GM19397 (cell line): ENCODE measurements around the gene FCN2.

ENCODE experiments used
- ATAC-seq: cut with Tn5 transposase; IDR thresholded peaks from one replicate; pipeline ENCODE4 v1.9.1; 2021; ENCODE audit warnings: mild to moderate bottlenecking, moderate library complexity; ENCODE audit not compliant: unreplicated experiment

The FCN2 gene

DNA sequence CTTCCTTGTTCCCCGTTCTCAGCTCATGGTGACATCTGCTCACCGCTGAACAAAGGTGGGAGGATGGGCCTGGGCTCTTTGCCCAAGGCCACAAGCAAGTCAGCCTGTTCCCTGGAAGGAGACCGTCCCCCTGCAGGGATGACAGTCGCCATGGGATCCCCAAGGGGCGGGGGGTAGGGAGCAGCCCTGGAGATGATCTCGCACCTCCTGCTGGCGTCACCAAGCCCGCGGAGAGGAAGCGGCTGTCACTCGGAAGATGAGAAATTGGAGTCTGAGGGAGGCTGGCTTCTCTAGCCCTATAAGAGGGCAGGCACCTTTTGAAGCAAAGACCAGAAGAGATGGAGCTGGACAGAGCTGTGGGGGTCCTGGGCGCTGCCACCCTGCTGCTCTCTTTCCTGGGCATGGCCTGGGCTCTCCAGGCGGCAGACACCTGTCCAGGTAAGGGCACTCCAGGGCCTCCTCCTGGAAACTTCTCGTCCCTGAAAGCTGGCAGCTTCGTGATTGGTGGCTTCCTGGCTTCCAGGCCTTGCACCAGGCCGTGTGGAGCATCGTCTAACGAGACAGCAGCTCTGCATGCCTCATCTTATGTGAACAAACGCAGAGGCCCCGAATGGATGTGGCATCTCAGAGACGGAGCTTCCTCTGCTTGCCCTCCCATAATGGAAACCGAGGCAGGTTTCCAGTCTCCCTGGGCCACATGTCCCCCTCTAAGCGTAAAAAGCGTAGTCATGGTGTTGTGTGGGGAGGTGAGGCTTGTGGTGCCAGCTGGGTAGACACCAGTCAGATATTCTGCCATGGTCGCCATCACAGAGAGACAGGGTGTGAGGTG, at the start of gene FCN2:
FCN2 (plus strand) TSS at position 327 of the 829 bp plus-strand sequence; CDS start at position 339, 12 bp downstream.
- ATAC-seq = no peak

DNA sequence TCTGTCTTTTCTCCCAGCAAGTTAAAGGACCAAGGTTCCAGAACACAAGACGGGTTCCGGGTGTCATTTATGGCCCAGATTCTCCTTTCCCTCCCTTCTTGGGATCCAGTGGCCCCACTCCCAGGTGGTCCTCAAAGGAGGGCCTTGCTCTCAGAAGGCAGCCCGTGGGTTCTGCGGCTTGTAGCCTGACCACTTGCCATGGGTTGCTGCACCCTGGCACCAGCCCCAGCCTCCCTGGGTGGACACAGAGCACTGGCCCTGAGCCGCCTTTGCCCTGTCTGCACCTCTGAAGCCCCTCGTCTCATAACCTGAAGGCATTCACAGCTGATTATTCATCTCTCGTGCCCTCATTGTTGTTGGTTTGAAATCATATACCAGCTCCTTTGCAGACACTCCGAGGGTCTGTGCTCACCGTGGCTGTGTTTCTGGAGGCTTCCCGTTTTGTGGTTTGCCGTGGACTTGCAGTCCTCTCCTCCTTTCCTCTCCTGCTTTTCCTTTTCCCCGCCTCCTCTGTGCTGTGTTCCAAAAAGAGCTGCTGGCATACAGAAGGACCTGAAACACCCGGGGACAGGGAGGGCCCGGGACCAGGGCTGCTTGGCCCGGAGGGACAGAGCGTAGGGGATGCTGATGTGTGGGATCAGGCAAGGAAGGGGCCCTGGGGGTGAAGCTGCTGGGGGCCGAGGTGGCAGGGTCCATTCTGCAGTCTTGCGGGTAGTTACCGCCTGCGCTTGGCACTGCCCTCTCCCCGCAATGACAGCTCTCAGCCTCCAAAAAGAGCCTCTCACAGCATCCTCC, 49.5 kb upstream of the FCN2 start:
- ATAC-seq = no peak

DNA sequence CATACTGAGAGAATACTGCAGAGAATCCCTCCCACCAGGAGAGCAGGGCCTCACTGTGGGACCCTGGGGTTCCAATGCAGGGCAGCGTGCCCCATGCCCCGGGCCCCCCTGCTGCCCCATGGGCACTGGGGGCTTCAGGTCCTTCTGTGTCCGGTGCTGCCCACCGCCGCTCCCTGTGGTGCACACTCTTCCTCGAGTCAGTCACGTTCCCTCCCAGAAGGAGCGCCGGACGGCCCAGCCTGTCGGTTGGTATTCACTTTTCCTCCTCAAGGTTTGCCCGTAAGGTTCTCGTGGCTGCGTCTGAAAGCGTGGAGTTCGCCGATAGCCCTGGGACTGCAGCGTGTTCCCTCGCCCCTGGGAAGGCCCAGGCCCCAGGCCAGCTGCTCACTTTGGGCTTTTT, 48.1 kb upstream of the FCN2 start:
- ATAC-seq = no peak

DNA sequence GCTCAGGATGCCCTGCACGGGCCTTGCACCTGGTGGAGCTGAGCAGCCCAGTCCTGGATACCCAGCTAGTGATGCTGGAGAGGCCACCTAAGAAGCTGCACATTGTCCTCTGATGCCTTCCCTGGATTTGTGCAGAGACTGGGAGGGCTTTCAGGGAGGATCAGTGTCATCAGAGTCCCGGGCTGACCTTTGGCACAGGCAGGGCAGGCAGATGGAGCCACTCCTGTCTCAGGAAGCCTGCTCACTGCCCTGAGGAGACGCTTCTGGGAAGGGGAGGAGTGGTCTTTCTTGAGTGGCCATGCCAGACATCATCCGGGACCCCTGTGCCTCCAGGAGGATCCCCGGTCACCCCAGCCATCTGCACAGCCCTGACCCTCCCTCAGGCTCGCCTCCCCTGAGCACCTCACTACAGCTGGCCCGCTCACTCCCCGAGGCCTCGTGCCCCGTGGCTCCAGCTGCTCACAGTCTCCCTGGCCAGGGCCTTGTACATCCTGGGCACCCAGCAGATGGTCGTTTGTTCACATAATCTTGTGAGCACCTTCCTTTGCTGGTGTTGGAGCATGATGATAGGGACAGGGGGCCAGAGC, 47.2 kb upstream of the FCN2 start:
- no peak for ATAC-seq

DNA sequence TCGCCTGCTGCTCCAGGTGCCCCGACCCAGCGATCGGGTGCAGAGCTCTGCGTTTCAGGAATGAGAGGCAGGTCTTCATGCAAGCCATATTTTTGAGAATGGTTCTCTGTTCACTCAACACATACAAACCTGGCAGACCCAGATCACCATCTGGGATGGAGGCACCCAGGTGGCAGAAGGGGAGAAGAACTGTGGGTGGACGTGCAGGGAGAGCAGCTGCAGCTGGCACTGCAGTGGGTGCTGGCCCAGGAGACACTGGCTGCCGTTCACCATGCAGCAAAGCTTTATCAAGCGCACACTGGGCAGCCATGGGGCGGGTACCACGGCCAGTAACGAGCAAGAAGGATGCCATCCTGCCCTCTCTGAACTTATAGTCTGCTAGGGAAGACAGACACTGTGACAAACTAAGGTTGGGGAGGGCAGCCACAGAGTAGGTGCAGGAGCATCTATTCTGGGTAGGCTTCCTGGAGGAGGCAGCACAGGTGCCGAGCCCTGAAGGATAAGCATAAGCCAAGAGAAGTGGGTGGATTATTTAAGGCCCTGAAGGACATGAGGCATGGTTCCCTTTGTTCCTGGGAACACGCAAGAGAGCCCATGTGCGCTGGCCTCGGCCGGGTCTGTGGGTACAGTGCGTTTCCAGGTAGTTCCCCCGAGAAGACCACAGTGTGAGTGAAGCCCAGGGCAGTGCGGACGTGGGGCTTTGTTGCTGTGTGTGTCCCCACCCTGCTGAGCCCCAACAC, 46.2 kb upstream of the FCN2 start:
- no peak for ATAC-seq

DNA sequence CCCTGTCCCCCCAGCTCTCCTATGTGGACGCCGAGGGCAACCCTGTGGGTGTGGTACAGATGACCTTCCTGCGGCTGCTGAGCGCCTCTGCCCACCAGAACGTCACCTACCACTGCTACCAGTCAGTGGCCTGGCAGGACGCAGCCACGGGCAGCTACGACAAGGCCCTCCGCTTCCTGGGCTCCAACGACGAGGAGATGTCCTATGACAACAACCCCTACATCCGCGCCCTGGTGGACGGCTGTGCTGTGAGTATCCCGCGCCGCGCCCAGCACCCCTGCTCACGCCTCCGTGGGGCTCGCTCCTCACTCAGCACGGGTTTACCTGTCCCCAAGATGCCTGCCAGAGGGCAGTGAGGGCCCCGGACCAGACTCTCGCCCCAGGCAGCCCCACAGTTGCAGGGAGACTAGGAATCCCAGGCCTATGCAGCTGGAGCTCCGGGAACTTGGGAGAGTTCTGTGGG, 45.6 kb upstream of the FCN2 start:
- ATAC-seq = no peak

DNA sequence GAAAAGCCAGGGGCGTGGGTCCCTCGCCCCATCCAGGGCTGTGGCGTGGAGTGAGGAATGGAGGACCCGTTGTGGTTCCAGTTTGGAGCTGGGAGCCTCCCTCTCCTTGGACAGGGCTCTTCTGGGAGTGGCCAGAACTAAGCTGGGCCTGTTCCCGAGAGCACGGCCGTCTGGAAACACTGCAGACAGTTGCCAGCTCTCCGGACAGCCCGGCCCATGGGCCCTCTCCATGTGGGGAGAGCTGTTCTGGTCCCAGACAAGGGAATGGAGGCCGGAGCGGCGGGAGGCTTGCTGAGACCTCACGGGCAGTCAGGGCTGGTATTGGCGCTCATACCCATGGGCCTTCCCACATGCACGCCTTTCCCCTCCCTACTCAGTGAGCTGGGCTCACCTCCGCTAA, 45.2 kb upstream of the FCN2 start:
- no peak for ATAC-seq

DNA sequence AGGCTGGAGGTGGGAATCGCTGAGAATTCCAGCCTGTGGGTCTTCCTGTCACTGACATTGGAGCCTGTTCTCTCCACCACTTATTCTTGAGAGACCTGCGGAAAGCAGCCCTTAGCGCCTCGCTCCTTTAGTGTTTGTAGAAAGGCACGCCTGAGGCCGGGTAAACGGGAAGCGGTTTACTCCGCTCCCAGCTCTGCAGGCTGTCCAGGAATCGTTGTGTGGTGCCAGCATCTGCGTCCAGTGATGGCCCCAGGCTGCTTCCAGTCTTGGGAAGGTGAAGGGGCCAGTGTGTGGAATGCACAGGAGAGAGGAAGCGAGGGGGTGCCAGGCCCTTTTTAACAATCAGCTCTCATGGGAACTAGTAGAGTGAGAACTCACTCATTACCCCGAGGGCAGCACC, 44.6 kb upstream of the FCN2 start:
- ATAC-seq = no peak

DNA sequence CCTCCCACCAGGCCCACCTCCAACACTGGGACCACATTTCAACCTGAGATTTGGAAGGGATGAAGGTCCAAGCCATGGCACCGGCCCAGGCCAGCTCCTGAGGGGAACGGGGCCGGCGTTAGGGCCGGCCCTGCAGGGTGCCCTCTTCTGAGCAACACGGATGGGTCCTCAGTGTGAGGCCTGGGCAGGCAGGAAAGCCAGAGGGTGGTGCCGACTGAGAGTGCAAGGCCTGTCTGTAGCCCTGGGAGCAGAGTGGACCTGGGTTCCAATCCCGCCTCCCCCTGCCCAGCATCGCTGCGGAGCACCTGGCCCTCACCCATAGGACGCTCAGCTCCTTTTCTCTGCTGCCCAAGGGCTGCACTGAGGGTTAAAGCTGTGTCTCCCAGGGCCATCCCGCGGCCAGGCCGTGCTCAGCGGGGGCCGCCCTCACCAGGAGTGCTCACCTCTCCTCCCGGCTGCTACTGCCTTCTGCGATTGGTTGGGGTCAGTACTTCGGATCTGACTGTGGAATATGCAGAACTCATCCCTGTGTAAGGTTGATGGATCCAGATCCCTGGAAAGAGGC, 44.1 kb upstream of the FCN2 start:
- no peak for ATAC-seq

DNA sequence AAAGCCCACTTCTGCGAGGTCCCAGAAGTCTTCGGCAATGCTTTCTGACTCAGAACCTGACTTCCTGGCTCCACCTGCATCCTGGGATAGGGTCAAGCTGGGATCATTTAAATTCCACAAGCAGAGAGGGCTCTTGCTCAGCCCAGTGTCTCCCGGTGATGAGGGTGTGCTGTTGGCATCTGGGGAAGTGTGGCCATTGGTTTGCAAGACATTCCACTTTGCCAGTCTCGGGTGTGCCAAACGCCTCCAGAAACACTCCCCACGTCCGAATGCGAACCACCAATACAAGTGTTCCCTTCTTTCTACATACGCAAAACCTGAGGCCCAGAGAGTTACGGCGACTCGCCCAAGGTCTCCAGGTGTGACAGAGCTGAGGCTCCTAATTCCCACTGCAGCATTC, 43.1 kb upstream of the FCN2 start:
- no peak for ATAC-seq

DNA sequence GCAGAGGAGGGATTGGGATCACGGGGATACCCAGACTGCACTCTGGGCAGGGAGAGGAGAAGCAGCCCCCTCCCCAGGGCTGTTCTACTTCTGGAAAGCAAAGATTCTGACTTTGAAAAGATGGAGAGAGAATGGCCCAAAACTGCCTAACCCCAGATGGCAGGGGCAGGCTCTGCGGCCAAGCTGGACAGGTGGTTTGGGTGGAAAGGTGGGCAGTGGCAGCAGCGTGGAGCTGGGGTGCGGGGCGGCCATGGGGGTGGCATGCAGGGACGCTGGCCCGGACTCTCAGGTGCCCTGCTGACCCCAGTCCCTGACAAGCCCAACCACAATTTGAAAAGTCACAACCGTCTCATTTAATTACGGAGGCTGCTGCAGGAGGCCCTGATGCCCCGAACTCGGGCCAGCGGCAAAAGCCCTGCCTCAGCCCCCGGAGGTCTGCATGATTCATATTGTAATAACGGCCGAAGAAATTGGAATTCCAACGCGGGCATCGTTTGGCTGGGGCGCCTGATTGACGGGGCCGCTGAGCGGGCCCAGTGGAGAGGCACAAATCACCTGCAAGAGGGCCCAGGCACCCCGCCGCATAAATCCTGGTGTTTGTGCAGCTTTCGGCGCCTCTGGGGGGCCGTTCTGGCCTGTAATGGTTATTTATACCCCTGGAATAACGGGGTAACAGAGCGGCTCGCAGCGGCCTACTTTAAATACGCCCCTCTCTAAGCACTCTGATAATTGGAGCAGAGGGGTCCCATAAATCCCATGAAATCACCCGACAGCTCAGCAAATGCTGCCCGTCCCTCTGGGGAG, 41.8 kb upstream of the FCN2 start:
- ATAC-seq = no peak

DNA sequence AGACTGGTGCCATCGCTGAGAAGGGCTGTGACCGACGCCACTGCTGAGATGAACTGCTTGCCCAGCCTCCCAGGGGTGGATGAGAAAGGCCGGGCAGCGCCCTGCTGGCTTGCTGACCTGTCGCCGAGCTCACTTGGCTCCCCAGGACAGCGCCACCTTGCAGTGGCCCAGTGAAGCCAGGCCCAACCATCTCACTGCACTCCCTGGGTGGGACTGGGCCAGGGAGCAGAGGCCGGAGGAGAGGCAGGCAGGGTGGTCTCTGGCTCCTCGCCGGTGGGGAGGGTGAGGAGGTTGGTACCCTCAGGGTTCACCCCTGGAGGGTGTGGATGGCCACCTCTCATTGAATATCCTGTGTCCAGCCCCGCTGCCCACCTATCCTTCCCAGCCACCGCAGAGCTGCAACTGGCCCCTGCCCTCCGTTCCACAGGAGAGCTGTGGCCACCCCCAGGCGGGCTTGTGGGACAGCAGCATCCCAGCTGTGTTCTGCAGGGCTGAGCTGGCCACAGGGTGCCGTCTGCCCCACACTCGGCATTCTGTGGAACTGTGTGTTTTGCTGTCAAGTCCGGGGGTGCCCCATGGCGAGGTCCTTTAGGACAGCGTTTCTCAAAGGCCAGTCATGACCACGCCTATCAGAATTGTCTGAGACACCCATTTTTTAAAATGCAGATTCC, 41.0 kb upstream of the FCN2 start:
- ATAC-seq = no peak

DNA sequence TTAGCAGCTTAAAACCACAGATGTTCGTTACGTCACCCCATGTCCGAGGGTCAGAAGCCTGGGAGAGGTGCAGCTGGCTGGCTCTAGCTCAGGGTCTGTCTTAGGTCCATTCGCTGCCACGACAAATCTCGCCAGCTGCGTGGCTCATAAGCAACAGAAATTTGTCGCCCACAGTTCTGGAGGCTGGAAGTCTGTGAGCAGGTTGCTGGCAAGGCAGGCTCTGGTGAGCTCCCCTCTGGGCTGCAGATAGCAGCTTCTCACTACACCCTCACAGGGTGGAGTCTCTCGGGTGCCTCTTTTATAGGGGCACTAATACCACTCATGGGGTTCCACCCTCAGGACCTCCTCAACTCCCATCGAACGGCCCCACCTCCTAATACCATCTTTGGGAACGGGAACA, 40.1 kb upstream of the FCN2 start:
- no peak for ATAC-seq

DNA sequence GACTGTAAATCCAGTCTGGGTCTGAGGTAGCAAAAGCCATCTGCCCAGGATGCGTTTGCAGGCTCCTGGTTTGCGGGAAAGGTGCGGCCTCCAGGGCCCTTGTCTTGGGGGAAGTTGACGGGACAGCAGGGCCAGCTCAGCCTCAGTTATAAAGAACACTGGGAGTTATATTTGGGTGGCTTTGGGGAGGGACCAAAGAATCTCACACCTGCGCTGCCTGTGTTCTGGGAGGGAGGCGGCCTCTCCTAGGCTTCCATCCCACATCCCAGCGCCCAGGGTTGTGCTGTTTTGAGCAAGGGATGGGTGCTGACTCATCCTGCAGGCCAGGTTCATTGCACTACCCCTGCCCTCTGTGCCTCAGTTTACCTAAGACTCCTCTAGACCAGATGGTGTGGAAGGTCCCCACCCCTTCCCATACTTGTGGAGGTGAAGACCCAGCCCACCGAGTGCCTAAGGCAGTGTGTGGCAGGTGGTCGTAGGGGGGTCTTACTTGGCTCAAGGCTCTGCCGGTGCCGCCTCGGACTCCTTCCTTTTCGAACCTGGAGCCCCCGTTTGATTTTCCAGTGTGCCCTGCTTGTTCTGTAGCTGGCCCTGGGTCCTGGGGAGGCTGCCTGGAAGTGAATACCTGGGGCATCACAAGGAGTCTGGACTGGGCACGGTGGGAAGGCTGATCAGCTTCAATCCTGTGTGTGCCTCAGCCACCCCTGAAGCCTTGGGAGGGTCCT, 39.3 kb upstream of the FCN2 start:
- ATAC-seq = no peak

DNA sequence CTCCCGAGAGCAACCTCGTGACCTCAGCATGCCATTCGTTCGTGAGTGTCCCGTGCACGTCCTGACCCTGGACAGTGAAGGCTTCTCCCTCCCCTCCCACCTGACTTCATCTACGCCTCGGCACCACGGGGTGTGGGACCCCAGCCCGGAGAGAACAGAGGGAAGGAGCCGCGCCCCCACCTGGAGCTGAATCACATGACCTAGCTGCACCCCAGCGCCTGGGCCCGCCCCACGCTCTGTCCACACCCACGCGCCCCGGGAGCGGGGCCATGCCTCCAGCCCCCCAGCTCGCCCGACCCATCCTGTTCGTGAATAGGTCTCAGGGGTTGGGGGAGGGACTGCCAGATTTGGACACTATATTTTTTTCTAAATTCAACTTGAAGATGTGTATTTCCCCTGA, 38.3 kb upstream of the FCN2 start:
- ATAC-seq = no peak

DNA sequence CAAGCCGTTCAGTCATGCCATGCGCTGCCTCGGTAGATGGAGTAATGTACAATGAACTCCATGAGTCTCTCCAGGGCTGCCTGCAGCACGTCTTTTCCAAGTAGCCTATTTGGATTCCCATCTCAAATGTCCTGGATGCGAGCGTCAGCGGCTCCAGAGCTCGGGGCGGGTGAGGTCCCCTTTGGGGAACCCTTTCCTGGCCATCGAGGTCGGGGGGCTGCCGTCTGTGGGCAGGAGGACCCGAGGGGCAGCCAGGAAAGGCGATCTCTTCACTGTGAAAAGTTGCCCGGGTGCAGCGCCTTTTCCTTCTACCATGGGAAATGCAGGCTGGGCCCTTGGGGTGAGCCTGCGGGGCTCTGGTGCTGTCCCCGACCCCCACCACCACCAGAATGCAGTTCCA, 36.9 kb upstream of the FCN2 start:
- ATAC-seq = no peak

DNA sequence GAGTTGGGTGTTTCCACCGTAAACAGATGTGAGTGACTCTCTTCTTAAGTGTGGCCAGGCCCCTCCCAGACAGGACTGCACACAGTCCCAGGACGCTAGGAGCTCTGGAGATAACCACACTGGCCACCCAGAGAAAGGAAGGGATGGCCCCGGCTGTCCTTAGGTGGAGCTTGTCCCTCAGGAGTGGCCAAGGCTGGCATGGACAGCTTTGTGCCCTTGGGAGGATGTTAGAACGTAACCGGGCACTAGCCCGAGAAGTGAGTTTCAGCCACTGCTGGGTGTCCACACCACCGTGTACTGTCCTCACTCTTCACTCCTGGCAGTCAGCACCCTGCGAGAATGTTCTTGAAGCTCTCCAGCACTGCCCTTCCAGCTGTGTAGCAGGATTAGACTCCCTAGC, 35.8 kb upstream of the FCN2 start:
- ATAC-seq = no peak

DNA sequence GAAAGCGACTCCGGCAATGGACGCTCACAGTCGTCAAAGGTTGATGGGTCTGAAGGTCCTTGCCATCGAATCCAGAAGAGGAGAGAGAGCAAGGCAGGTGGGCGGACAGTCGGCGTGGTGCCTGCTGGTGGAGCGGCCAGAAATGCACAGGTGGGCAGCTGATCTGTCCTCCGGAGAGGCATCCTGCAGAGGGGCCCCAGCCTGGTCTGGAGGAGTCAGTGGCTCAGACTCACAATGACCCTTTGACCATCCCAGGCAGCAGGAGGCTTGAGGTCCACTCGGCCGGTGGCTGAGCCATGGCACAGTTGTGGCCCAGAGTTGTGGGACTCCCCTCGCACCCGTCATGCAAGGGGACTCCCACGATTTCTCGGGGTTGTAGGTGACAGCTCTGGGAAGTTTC, 34.4 kb upstream of the FCN2 start:
- ATAC-seq = no peak

DNA sequence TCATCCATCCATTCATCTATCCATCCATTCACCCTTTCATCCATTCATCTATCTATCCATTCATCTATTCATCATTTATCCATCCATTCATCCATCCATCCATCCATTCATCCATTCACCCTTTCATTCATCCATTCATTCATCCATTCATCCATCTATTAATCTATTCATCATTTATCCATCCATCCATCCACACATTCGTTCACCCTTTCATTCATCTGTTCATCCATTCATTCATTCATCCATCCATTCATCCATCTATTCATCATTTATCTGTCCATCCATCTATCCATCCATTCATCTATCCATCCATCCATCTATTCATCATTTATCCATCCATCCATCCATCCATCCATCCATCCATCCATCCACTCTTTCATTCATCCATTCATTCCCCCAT, 33.9 kb upstream of the FCN2 start:
- no peak for ATAC-seq
